IMR-90 (cell line): ENCODE measurements around the gene SLCO3A1. TPM values are rescaled to one million over a fixed set of nuclear protein-coding genes. Genes with fewer than 3 reads are reported as not detected.

Experiments used
- ATAC-seq: fragments of 200-7000 bp; cut with Tn5 transposase; 2 replicates; pipeline ENCODE4 v1.9.1; 2020; ENCODE audit warnings: low read depth, mild to moderate bottlenecking, moderate library complexity
- BruUV-seq: library from RNA; stranded (reverse); fragments of 400-500 nt; replicated peaks from 2 replicates; lab custom pipeline; 2021; lab: Mats Ljungman, UMichigan
- CTCF ChIA-PET: fragments of 300-600 bp; formaldehyde crosslinking; extraction: SDS; loops from one replicate; lab custom pipeline; 2021; ENCODE audit warnings: antibody characterized with exemption; lab: Yijun Ruan, JAX
- POLR2A ChIA-PET: fragments of 300-600 bp; sonication (Branson Sonifier 250); formaldehyde crosslinking; loops from one replicate; lab custom pipeline; 2022; ENCODE audit warnings: antibody characterized with exemption; ENCODE audit not compliant: unreplicated experiment; lab: Charles Lee
- DNase-seq: peaks from one replicate; pipeline ENCODE4 v3.0.0; 2013
- H2AFZ ChIP-seq: replicated peaks from 2 replicates; pipeline ENCODE3; 2013; ENCODE audit warnings: low read length, mild to moderate bottlenecking; ENCODE audit not compliant: poor library complexity
- H2AK5ac ChIP-seq: 2 replicates; pipeline ENCODE4 v1.6.1; 2013; ENCODE audit warnings: low read depth, low read length, inconsistent platforms
- H2AK9ac ChIP-seq: replicated peaks from 2 replicates; pipeline ENCODE3; 2013; ENCODE audit warnings: mild to moderate bottlenecking, low read depth, low read length, moderate library complexity; ENCODE audit not compliant: poor library complexity
- H2BK120ac ChIP-seq: 2 replicates; pipeline ENCODE4 v1.6.1; 2013; ENCODE audit warnings: low read depth, low read length, inconsistent platforms
- H2BK15ac ChIP-seq: 3 replicates; pipeline ENCODE4 v1.6.1; 2013; ENCODE audit warnings: low read depth, low read length, inconsistent platforms
- H2BK20ac ChIP-seq: 2 replicates; pipeline ENCODE4 v1.6.1; 2013; ENCODE audit warnings: low read depth, mild to moderate bottlenecking, inconsistent platforms, low read length, moderate library complexity
- H2BK5ac ChIP-seq: 2 replicates; pipeline ENCODE4 v1.6.1; 2013; ENCODE audit warnings: mild to moderate bottlenecking, low read depth, low read length, inconsistent platforms; ENCODE audit not compliant: poor library complexity, severe bottlenecking
- H3K14ac ChIP-seq: replicated peaks from 2 replicates; pipeline ENCODE4 v1.6.1; 2013; ENCODE audit warnings: low read depth, low read length, inconsistent platforms
- H3K18ac ChIP-seq: 2 replicates; pipeline ENCODE4 v1.6.1; 2013; ENCODE audit warnings: low read depth, low read length, control low read depth
- H3K23ac ChIP-seq: 2 replicates; pipeline ENCODE4 v1.6.1; 2013; ENCODE audit warnings: low read depth, low read length, inconsistent platforms
- H3K27ac ChIP-seq: 2 replicates; pipeline ENCODE4 v1.5.1; 2013; ENCODE audit warnings: mild to moderate bottlenecking, control low read depth, low read length; ENCODE audit not compliant: insufficient read depth
- H3K27me3 ChIP-seq: 2 replicates; pipeline ENCODE4 v1.6.1; 2013; ENCODE audit warnings: low read length; ENCODE audit not compliant: control insufficient read depth, insufficient read depth
- H3K36me3 ChIP-seq: 2 replicates; pipeline ENCODE4 v1.6.1; 2013; ENCODE audit warnings: low read length, mixed read lengths; ENCODE audit not compliant: control insufficient read depth, insufficient read depth
- H3K4ac ChIP-seq: 2 replicates; pipeline ENCODE4 v1.6.1; 2013; ENCODE audit warnings: low read depth, low read length, inconsistent platforms
- H3K4me1 ChIP-seq: 2 replicates; pipeline ENCODE4 v1.6.1; 2013; ENCODE audit warnings: low read length, mixed read lengths; ENCODE audit not compliant: control insufficient read depth, insufficient read depth
- H3K4me2 ChIP-seq: 2 replicates; pipeline ENCODE4 v1.6.1; 2013; ENCODE audit warnings: low read depth, mild to moderate bottlenecking, control low read depth, low read length, moderate library complexity
- H3K4me3 ChIP-seq: 2 replicates; pipeline ENCODE4 v1.5.1; 2013; ENCODE audit warnings: low read depth, mild to moderate bottlenecking, control low read depth, low read length, moderate library complexity; ENCODE audit not compliant: insufficient read depth
- H3K56ac ChIP-seq: 2 replicates; pipeline ENCODE4 v1.6.1; 2013; ENCODE audit warnings: low read length, inconsistent platforms; ENCODE audit not compliant: insufficient read depth; ENCODE audit errors: extremely low read depth
- H3K79me1 ChIP-seq, 2 experiments: 2 replicates each; pipeline ENCODE4 v1.6.1; 2013; ENCODE audit warnings: low read length in 2 of 2, inconsistent platforms in 1 of 2, low read depth in 1 of 2
- H3K9ac ChIP-seq: 2 replicates; pipeline ENCODE4 v1.6.1; 2013; ENCODE audit warnings: low read depth, low read length, control low read depth
- H3K9me1 ChIP-seq: 2 replicates; pipeline ENCODE4 v1.6.1; 2013; ENCODE audit warnings: low read length, inconsistent platforms; ENCODE audit not compliant: insufficient read depth
- H3K9me3 ChIP-seq: 2 replicates; pipeline ENCODE4 v1.6.1; 2013; ENCODE audit warnings: low read length; ENCODE audit not compliant: control insufficient read depth, insufficient read depth
- H4K20me1 ChIP-seq: 2 replicates; pipeline ENCODE4 v1.6.1; 2013; ENCODE audit warnings: low read length, inconsistent platforms; ENCODE audit not compliant: insufficient read depth
- H4K5ac ChIP-seq: 2 replicates; pipeline ENCODE4 v1.6.1; 2013; ENCODE audit warnings: mild to moderate bottlenecking, low read depth, low read length, control low read depth
- H4K8ac ChIP-seq, 2 experiments: 2 replicates each; pipeline ENCODE4 v1.6.1; 2013; ENCODE audit warnings: low read depth in 2 of 2, low read length in 2 of 2, control low read depth in 1 of 2, inconsistent platforms in 1 of 2
- H4K91ac ChIP-seq: 2 replicates; pipeline ENCODE4 v1.6.1; 2013; ENCODE audit warnings: low read depth, low read length, inconsistent platforms; ENCODE audit not compliant: insufficient read depth
- CHD1 ChIP-seq: IDR thresholded peaks from 2 replicates; pipeline ENCODE4 v1.6.1; 2012; ENCODE audit warnings: low read depth, low read length, improper control_type of control experiment
- FOS ChIP-seq: fragments of 150-350 bp; IDR thresholded peaks from 2 replicates; pipeline ENCODE4 v1.6.1; 2016; ENCODE audit warnings: low read depth, low read length
- MAFK ChIP-seq: IDR thresholded peaks from 2 replicates; pipeline ENCODE4 v1.6.1; 2012; ENCODE audit warnings: low read depth, low read length, improper control_type of control experiment
- MAZ ChIP-seq: IDR thresholded peaks from 2 replicates; pipeline ENCODE4 v1.6.1; 2012; ENCODE audit warnings: low read depth, mild to moderate bottlenecking, low read length, improper control_type of control experiment, moderate library complexity, borderline replicate concordance
- MXI1 ChIP-seq: IDR thresholded peaks from 2 replicates; pipeline ENCODE4 v1.6.1; 2012; ENCODE audit warnings: low read depth, mild to moderate bottlenecking, low read length, moderate library complexity, borderline replicate concordance
- POLR2A ChIP-seq: IDR thresholded peaks from 2 replicates; pipeline ENCODE4 v1.6.1; 2012; ENCODE audit warnings: mild to moderate bottlenecking, low read depth, low read length
- WGBS, 2 experiments: methylation state at CpG; one replicate each; pipeline versions ENCODE4 v1.1.5 to v1.1.7; 2013; ENCODE audit warnings: missing lambda C conversion rate in 2 of 2; ENCODE audit not compliant: insufficient read length in 1 of 2; ENCODE audit errors: extremely low coverage in 2 of 2; 5-methylcytosine and 5-hydroxymethylcytosine counted together
- dilution Hi-C: fragments of 300-500 bp; cut with HindIII; formaldehyde crosslinking; loops from one replicate; pipeline ENCODE4 v1.14.3; 2018; ENCODE audit warnings: low sequenced_read_pairs; ENCODE audit not compliant: unreplicated experiment
- in situ Hi-C: fragments of 300-500 bp; cut with MboI; formaldehyde crosslinking; loops from 3 replicates; pipeline ENCODE4 v1.14.3; 2019; ENCODE audit warnings: low sequenced_read_pairs, inconsistent platforms, mixed read lengths
- intact Hi-C: fragments of 100-400 bp; cut with micrococcal nuclease; formaldehyde crosslinking; loops from 2 replicates; pipeline ENCODE4 v1.10.0; 2022
- polyA plus RNA-seq, 3 experiments: library from polyadenylated mRNA; depleted of rRNA; stranded (reverse); fragments of >200 nt; gene quantifications; 2 replicates each; pipeline ENCODE4 v1.2.3, GENCODE V29; 2012; ENCODE audit warnings: low replicate concordance in 1 of 3
- total RNA-seq: library from RNA; depleted of rRNA; stranded (reverse); fragments of >200 nt; gene quantifications from 2 replicates; pipeline ENCODE4 v1.2.3, GENCODE V29; 2012
- TF ChIP-seq, protein P1 (sequence below): fragments of 150-350 bp; IDR thresholded peaks from 2 replicates; pipeline ENCODE4 v1.6.1; 2017; ENCODE audit warnings: mild to moderate bottlenecking, antibody characterized with exemption, low read length, low read depth
- TF ChIP-seq, protein P2 (sequence below): fragments of 150-350 bp; IDR thresholded peaks from 2 replicates; pipeline ENCODE4 v1.6.1; 2016; ENCODE audit warnings: low read depth, mild to moderate bottlenecking, low read length, moderate library complexity, borderline replicate concordance

SLCO3A1 gene
- total and polyA plus RNA-seq, 2 of the 4 experiments (the other 2 are of a cell fraction) = 4.7 to 8.1 TPM

DNA sequence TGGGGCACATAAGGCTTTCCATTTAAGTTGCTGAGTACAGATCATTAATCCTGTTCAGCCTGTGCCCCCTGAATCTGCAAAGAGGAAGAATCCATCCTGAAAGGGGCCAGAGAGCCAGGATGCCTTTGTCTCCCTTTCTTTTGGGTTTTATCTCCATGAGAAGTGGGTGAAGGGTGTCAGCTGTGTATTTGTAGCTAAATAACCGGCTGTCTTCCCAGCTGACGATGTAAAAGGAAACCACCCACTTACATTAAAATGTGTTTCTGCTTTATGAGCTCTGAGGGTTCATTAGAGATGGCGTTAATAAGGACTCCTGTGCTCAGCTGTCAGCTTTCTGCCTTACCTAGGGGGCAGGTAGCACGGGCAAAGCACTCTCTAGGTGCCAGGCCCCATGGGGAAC lies 83.4 kb downstream of the SLCO3A1 start:
- H2BK120ac ChIP-seq = no peak overlapping the region
- intact Hi-C loops (no loop called here), in situ Hi-C loops (no loop called here), dilution Hi-C loops (no loop called here)
- no peak overlapping the region for H3K27ac ChIP-seq
- no peak overlapping the region for H3K23ac ChIP-seq
- H2BK20ac ChIP-seq = no peak overlapping the region
- H4K8ac ChIP-seq = no peak overlapping the region
- no peak overlapping the region for H3K4ac ChIP-seq
- H2BK5ac ChIP-seq = no peak overlapping the region
- H3K27me3 ChIP-seq = no peaks in the 10 kb centered on the region
- no peaks in the 10 kb centered on the region for H3K9me1 ChIP-seq
- H3K56ac ChIP-seq = no peak overlapping the region
- H3K4me2 ChIP-seq = no peak overlapping the region
- H4K5ac ChIP-seq = no peak overlapping the region
- no peak for ATAC-seq
- POLR2A ChIA-PET = interaction anchor here (0.6 kb wide), 1 partner anchor 10 kb away, joined by 3 read pairs; no protein-coding TSS in a partner anchor
- H3K4me3 ChIP-seq = no peak overlapping the region
- CTCF ChIA-PET = interaction anchor here (0.6 kb wide), 1 partner anchor 422 kb away, joined by 3 read pairs; no protein-coding TSS in a partner anchor
- H3K4me1 ChIP-seq = peaks cover 1% of the 10 kb centered on the region; the same call in 1 of the 2 replicates
- no peak overlapping the region for H2BK15ac ChIP-seq
- H4K20me1 ChIP-seq = no peaks in the 10 kb centered on the region
- H2AK5ac ChIP-seq = no peak overlapping the region
- peaks cover 0 to 3% of the 10 kb centered on the region in 2 experiments; a peak in 1 of 4 replicates for H3K79me1 ChIP-seq
- no peak overlapping the region for H3K9ac ChIP-seq
- no peak overlapping the region for H2AFZ ChIP-seq
- TF ChIP-seq, protein P1, sequence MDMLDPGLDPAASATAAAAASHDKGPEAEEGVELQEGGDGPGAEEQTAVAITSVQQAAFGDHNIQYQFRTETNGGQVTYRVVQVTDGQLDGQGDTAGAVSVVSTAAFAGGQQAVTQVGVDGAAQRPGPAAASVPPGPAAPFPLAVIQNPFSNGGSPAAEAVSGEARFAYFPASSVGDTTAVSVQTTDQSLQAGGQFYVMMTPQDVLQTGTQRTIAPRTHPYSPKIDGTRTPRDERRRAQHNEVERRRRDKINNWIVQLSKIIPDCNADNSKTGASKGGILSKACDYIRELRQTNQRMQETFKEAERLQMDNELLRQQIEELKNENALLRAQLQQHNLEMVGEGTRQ = no peak
- TF ChIP-seq, protein P2, sequence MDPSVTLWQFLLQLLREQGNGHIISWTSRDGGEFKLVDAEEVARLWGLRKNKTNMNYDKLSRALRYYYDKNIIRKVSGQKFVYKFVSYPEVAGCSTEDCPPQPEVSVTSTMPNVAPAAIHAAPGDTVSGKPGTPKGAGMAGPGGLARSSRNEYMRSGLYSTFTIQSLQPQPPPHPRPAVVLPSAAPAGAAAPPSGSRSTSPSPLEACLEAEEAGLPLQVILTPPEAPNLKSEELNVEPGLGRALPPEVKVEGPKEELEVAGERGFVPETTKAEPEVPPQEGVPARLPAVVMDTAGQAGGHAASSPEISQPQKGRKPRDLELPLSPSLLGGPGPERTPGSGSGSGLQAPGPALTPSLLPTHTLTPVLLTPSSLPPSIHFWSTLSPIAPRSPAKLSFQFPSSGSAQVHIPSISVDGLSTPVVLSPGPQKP = no peak
- no peak for TF ChIP-seq CHD1
- no peak for TF ChIP-seq MAZ
- TF ChIP-seq POLR2A = no peak
- no peak for TF ChIP-seq MAFK
- TF ChIP-seq FOS = no peak
- TF ChIP-seq MXI1 = no peak
- H3K18ac ChIP-seq = no peak overlapping the region
- 0 out of 2 replicates have a peak, but pooled peaks cover 1% of the 10 kb centered on the region for H3K9me3 ChIP-seq
- WGBS, 2 experiments = 80% methylated on average over 1 of the region's 4 CpGs; no CpG with 5 or more reads in 1 of the 2 experiments
- no peak for DNase-seq
- no peak overlapping the region for H4K91ac ChIP-seq
- no peaks in the 10 kb centered on the region for H3K36me3 ChIP-seq
- BruUV-seq = no TSS peak
- H3K14ac ChIP-seq = no peak overlapping the region
- no peak overlapping the region for H2AK9ac ChIP-seq
